Smooth muscle cell (in vitro differentiated cells): ENCODE measurements around the gene ZNF827. TPM values are rescaled to one million over a fixed set of nuclear protein-coding genes. Genes with fewer than 3 reads are reported as not detected.
A peak's percentile ranks its signal among the peaks of the same experiment; 100 is the strongest.

Experiments used
- DNase-seq: peaks from one replicate; lab custom pipeline; 2025; ENCODE audit not compliant: unreplicated experiment; lab: John Stamatoyannopoulos, UW
- H2AFZ ChIP-seq: fragments of 200-600 bp; sonication (generic); 2 replicates; pipeline ENCODE4 v1.6.0; 2016; ENCODE audit warnings: antibody characterized with exemption, low read depth, mild to moderate bottlenecking
- H3F3A ChIP-seq: fragments of 200-600 bp; sonication (generic); 2 replicates; pipeline ENCODE4 v1.6.0; 2017; ENCODE audit warnings: antibody characterized with exemption, low read depth
- H3K27ac ChIP-seq: fragments of 200-600 bp; sonication (generic); 2 replicates; pipeline ENCODE4 v1.5.1; 2016; ENCODE audit warnings: low read depth, mild to moderate bottlenecking
- H3K27me3 ChIP-seq: fragments of 200-600 bp; sonication (generic); 2 replicates; pipeline ENCODE4 v1.6.1; 2016; ENCODE audit warnings: low read depth, mild to moderate bottlenecking
- H3K36me3 ChIP-seq: fragments of 200-600 bp; sonication (generic); 2 replicates; pipeline ENCODE4 v1.5.1; 2016; ENCODE audit warnings: low read depth
- H3K4me1 ChIP-seq: fragments of 200-600 bp; sonication (generic); 2 replicates; pipeline ENCODE4 v1.5.1; 2016; ENCODE audit warnings: low read depth
- H3K4me2 ChIP-seq: fragments of 200-600 bp; sonication (generic); 2 replicates; pipeline ENCODE4 v1.6.0; 2016; ENCODE audit warnings: mild to moderate bottlenecking
- H3K4me3 ChIP-seq: fragments of 200-600 bp; sonication (generic); 2 replicates; pipeline ENCODE4 v1.5.1; 2016; ENCODE audit warnings: mild to moderate bottlenecking
- H3K79me2 ChIP-seq: fragments of 200-600 bp; sonication (generic); 2 replicates; pipeline ENCODE4 v1.6.0; 2016; ENCODE audit warnings: low read depth, mild to moderate bottlenecking
- H3K9ac ChIP-seq: fragments of 200-600 bp; sonication (generic); 2 replicates; pipeline ENCODE4 v1.6.0; 2016; ENCODE audit warnings: low read depth
- H3K9me3 ChIP-seq: fragments of 200-600 bp; sonication (generic); replicated peaks from 2 replicates; pipeline ENCODE4 v1.5.1; 2016; ENCODE audit warnings: low read depth
- H4K20me1 ChIP-seq: fragments of 200-600 bp; sonication (generic); 2 replicates; pipeline ENCODE4 v1.6.0; 2016; ENCODE audit warnings: low read depth
- WGBS: methylation state at CpG from one replicate; pipeline ENCODE4 v1.1.7; 2016; ENCODE audit warnings: low lambda C conversion rate; 5-methylcytosine and 5-hydroxymethylcytosine counted together
- polyA plus RNA-seq: library from polyadenylated mRNA; unstranded; fragments of >200 nt; fragmentation: Nextera tagmentation; extraction: Ambion mirVana; gene quantifications from 2 replicates; pipeline ENCODE4 v1.2.1, GENCODE V29; 2016
- total RNA-seq: library from RNA; depleted of rRNA; stranded (reverse); fragments of >200 nt; gene quantifications from 2 replicates; pipeline ENCODE4 v1.2.3, GENCODE V29; 2014
- TF ChIP-seq, protein P1 (sequence below): fragments of 200-600 bp; sonication (generic); IDR thresholded peaks from 2 replicates; pipeline ENCODE4 v1.5.1; 2017; ENCODE audit warnings: borderline replicate concordance, mild to moderate bottlenecking, antibody characterized with exemption; ENCODE audit not compliant: insufficient read depth, poor library complexity, severe bottlenecking

Gene ZNF827
- total and polyA plus RNA-seq, 2 experiments from 2014 or later, result 6.5 to 12.8 TPM

DNA sequence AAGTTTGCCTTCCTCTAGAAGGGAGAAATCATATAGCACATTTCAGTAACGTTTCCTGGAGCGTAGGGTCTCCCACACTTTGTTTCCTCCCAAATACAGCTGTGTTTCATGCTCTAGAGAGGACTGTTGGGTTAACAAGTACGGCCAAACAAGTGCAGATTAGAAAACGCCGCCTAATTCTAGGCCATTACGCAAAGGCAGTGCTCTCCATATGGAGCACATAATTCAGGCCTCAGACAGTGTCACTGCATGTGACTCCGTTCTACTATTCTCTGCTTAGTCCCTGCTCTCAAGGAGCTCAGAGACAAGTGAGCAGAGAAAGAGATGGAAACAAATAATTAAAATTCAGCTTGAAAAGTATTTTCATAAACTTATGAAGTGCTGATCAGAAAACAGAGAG is 11.6 kb downstream of the ZNF827 start:
- TF ChIP-seq, protein P1, sequence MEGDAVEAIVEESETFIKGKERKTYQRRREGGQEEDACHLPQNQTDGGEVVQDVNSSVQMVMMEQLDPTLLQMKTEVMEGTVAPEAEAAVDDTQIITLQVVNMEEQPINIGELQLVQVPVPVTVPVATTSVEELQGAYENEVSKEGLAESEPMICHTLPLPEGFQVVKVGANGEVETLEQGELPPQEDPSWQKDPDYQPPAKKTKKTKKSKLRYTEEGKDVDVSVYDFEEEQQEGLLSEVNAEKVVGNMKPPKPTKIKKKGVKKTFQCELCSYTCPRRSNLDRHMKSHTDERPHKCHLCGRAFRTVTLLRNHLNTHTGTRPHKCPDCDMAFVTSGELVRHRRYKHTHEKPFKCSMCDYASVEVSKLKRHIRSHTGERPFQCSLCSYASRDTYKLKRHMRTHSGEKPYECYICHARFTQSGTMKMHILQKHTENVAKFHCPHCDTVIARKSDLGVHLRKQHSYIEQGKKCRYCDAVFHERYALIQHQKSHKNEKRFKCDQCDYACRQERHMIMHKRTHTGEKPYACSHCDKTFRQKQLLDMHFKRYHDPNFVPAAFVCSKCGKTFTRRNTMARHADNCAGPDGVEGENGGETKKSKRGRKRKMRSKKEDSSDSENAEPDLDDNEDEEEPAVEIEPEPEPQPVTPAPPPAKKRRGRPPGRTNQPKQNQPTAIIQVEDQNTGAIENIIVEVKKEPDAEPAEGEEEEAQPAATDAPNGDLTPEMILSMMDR, result no peak
- Histone ChIP-seq H3K9ac (no peak overlapping the region), H4K20me1 (peaks cover 69% of the 10 kb centered on the region), H3K4me1 (no peaks in the 10 kb centered on the region), H3K79me2 (peaks cover 96% of the 10 kb centered on the region), H3K4me2 (no peak overlapping the region), H3K9me3 (no peaks in the 10 kb centered on the region), H2AFZ (no peak overlapping the region), H3K36me3 (no peaks in the 10 kb centered on the region), H3K4me3 (no peak overlapping the region), H3K27me3 (no peaks in the 10 kb centered on the region), H3F3A (no peaks in the 10 kb centered on the region), H3K27ac (no peak overlapping the region)
- DNase-seq, result no peak
- 96% methylated on average over 7 of the region's 7 CpGs for WGBS

DNA sequence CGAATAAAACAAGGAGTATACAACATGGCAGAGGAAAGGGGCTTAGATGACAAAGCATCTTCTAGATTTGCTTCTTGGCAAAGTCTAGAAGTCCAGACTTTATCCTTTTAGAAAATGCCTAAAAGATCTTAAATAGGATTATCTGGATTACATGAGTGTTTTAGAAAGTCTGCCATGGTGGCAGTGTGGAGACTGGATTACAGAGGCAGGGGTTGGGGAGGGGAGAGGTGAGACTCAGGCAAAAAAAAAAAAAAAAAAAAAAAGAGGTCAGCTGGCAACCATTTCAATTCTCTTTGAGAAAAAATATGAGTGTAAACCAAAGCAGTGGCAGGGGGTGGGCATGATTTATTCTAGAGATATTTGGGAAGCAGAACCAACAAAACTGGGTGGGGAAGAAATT is 17.4 kb downstream of the ZNF827 start:
- Histone ChIP-seq H3K27ac (peak overlapping the region; percentile 58), H3K4me3 (no peak overlapping the region), H4K20me1 (peaks cover 56% of the 10 kb centered on the region), H3F3A (peaks cover 4% of the 10 kb centered on the region), H3K79me2 (peaks cover 81% of the 10 kb centered on the region), H3K9ac (no peak overlapping the region), H3K4me1 (peaks cover 5% of the 10 kb centered on the region), H3K36me3 (no peaks in the 10 kb centered on the region), H2AFZ (no peak overlapping the region), H3K27me3 (no peaks in the 10 kb centered on the region), H3K9me3 (no peaks in the 10 kb centered on the region), H3K4me2 (peak overlapping the region; percentile 25)
- 17% methylated on average over 1 of the region's 1 CpG for WGBS
- TF ChIP-seq, protein P1, result no peak
- no peak for DNase-seq

GRCh38 chr4:145920205-145920604 is 18.4 kb downstream of the ZNF827 start:
- Histone ChIP-seq H4K20me1 (peaks cover 52% of the 10 kb centered on the region), H3K4me1 (peaks cover 5% of the 10 kb centered on the region), H3K36me3 (no peaks in the 10 kb centered on the region), H3K4me3 (no peak overlapping the region), H3K4me2 (peak overlapping the region; percentile 62), H3K79me2 (peaks cover 76% of the 10 kb centered on the region), H3K27me3 (no peaks in the 10 kb centered on the region), H3K27ac (peak overlapping the region; percentile 73), H3K9ac (no peak overlapping the region), H2AFZ (no peak overlapping the region), H3F3A (peaks cover 4% of the 10 kb centered on the region), H3K9me3 (no peaks in the 10 kb centered on the region)
- TF ChIP-seq, protein P1, result no peak
- 61% methylated on average over 8 of the region's 8 CpGs for WGBS
- DNase-seq, result no peak

GRCh38 chr4:145912376-145912775 is 26.2 kb downstream of the ZNF827 start:
- Histone ChIP-seq H3K4me1 (no peaks in the 10 kb centered on the region), H3K4me2 (no peak overlapping the region), H4K20me1 (peaks cover 87% of the 10 kb centered on the region), H3K9me3 (no peaks in the 10 kb centered on the region), H3K4me3 (no peak overlapping the region), H3K27me3 (no peaks in the 10 kb centered on the region), H2AFZ (no peak overlapping the region), H3K79me2 (peaks cover 79% of the 10 kb centered on the region), H3K9ac (no peak overlapping the region), H3K27ac (no peak overlapping the region), H3F3A (no peaks in the 10 kb centered on the region), H3K36me3 (no peaks in the 10 kb centered on the region)
- DNase-seq, result no peak
- TF ChIP-seq, protein P1, result no peak
- 91% methylated on average over 2 of the region's 2 CpGs for WGBS
